Measurements from ENCODE around the gene ALOX12.
"Not testable (repeated sequence)": the region's sequence is repeated elsewhere in the genome, so short reads cannot be mapped to it uniquely, and the experiment has no call there.

The ALOX12 gene

GRCh38 chr17:6969323-6969726 lies 26.5 kb upstream of the ALOX12 start:
- Histone ChIP-seq H3K14ac (ENCODE audit: low read length) (no peak overlapping the region), H3K23ac (ENCODE audit: low read depth, low read length, poor library complexity) (no peak overlapping the region), H3K79me1 (ENCODE audit: low read depth, low read length) (no peaks in the 10 kb centered on the region), H2BK5ac (ENCODE audit: low read length) (no peak overlapping the region), H3K9me3 (replicated peaks in 1 of 2; ENCODE audit: control insufficient read depth in 2 of 2, insufficient read depth in 1 of 2, low read depth in 1 of 2, low read length in 2 of 2) (no peaks in the 10 kb centered on the region), H3K4me2 (ENCODE audit: insufficient read depth, low read length, poor library complexity, severe bottlenecking) (no peak overlapping the region), H3K4me1 (ENCODE audit: control insufficient read depth in 2 of 2, insufficient read depth in 1 of 2, low read depth in 1 of 2, low read length in 2 of 2) (no peaks in the 10 kb centered on the region), H3K9ac (ENCODE audit: low read depth, low read length, poor library complexity) (no peak overlapping the region), H3K18ac (ENCODE audit: low read length) (no peak overlapping the region), H3K36me3 (replicated peaks in 1 of 2; ENCODE audit: control insufficient read depth in 2 of 2, insufficient read depth in 2 of 2, low read length in 2 of 2) (no peaks in the 10 kb centered on the region), H2AK5ac (ENCODE audit: low read depth, low read length) (no peak overlapping the region), H2AFZ (ENCODE audit: low read length) (no peak overlapping the region), H2BK12ac (ENCODE audit: low read length) (no peak overlapping the region), H4K91ac (ENCODE audit: low read depth, low read length, poor library complexity) (no peak overlapping the region), H2BK120ac (ENCODE audit: low read depth, low read length) (no peak overlapping the region), H3K27me3 (ENCODE audit: control insufficient read depth in 3 of 3, insufficient read depth in 3 of 3, low read depth in 1 of 3, low read length in 3 of 3) (no peaks in the 10 kb centered on the region), H3K4me3 (ENCODE audit: low read length in 2 of 2) (no peak overlapping the region), H3K27ac (replicated peaks; ENCODE audit: low read length) (no peak overlapping the region), H4K8ac (ENCODE audit: low read depth, low read length) (no peak overlapping the region), H3K4ac (ENCODE audit: low read length) (no peak overlapping the region), H2BK15ac (ENCODE audit: low read length) (no peak overlapping the region)
- no CpG with 5 or more reads among the region's 4 CpGs for WGBS, 2 donors (ENCODE audit: extremely low coverage in 2 of 2, insufficient read length in 2 of 2, insufficient replicate concordance in 1 of 2)
- DNase-seq (ENCODE audit: low spot score): no peak

DNA sequence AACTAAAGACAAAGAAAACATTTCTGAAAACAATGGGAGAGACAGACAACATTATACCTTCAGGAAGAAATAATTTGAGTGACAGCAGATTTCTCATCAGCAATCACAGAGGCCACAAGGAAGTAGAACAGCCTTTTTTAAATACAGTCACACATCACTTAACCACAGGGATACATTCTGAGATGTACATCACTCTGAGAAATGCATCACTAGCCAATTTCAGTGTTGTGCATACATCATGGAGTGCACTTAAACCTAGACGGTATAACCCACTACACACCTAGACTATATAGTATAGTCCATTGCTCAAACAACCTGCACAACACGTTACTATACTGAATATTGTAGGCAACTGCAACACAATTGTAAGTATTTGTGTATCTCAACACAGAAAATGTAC lies 24.9 kb upstream of the ALOX12 start:
- Histone ChIP-seq H2BK120ac (ENCODE audit: low read depth, low read length) (no peak overlapping the region), H2BK5ac (ENCODE audit: low read length) (no peak overlapping the region), H3K4ac (ENCODE audit: low read length) (no peak overlapping the region), H3K4me2 (ENCODE audit: insufficient read depth, low read length, poor library complexity, severe bottlenecking) (no peak overlapping the region), H4K91ac (ENCODE audit: low read depth, low read length, poor library complexity) (no peak overlapping the region), H2AK5ac (ENCODE audit: low read depth, low read length) (no peak overlapping the region), H3K79me1 (ENCODE audit: low read depth, low read length) (no peaks in the 10 kb centered on the region), H3K4me3 (ENCODE audit: low read length in 2 of 2) (no peak overlapping the region), H2BK15ac (ENCODE audit: low read length) (no peak overlapping the region), H3K27ac (replicated peaks; ENCODE audit: low read length) (no peak overlapping the region), H3K4me1 (ENCODE audit: control insufficient read depth in 2 of 2, insufficient read depth in 1 of 2, low read depth in 1 of 2, low read length in 2 of 2) (no peaks in the 10 kb centered on the region), H3K23ac (ENCODE audit: low read depth, low read length, poor library complexity) (no peak overlapping the region), H3K36me3 (replicated peaks in 1 of 2; ENCODE audit: control insufficient read depth in 2 of 2, insufficient read depth in 2 of 2, low read length in 2 of 2) (no peaks in the 10 kb centered on the region), H3K18ac (ENCODE audit: low read length) (no peak overlapping the region), H3K9me3 (replicated peaks in 1 of 2; ENCODE audit: control insufficient read depth in 2 of 2, insufficient read depth in 1 of 2, low read depth in 1 of 2, low read length in 2 of 2) (no peaks in the 10 kb centered on the region), H3K9ac (ENCODE audit: low read depth, low read length, poor library complexity) (no peak overlapping the region), H2AFZ (ENCODE audit: low read length) (no peak overlapping the region), H4K8ac (ENCODE audit: low read depth, low read length) (no peak overlapping the region), H2BK12ac (ENCODE audit: low read length) (no peak overlapping the region), H3K27me3 (ENCODE audit: control insufficient read depth in 3 of 3, insufficient read depth in 3 of 3, low read depth in 1 of 3, low read length in 3 of 3) (no peaks in the 10 kb centered on the region), H3K14ac (ENCODE audit: low read length) (no peak overlapping the region)
- no CpG with 5 or more reads among the region's 2 CpGs for WGBS, 2 donors (ENCODE audit: extremely low coverage in 2 of 2, insufficient read length in 2 of 2, insufficient replicate concordance in 1 of 2)
- DNase-seq (ENCODE audit: low spot score): no peak

GRCh38 chr17:6979440-6979839 lies 16.4 kb upstream of the ALOX12 start:
- not testable (repeated sequence) for H3K14ac ChIP-seq (ENCODE audit: low read length)

DNA sequence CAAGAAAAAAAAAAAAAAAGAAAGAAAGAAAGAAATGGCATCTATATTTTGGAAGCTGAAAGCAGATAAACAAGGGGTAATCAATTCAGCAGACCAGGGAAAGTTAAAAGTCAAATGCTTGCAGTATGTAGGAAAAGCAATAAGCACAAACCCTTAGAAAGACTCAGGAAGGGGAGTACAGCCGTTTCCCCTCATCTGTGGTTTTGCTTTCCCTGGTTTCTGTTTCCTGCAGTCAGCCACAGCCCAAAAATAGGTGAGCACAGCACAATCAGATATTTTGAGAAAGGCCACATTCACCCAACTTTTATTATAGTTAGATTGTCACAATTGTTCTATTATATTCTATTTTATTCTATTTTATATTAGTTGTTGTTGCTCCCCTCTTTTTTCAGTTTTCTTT lies 14.4 kb upstream of the ALOX12 start:
- Histone ChIP-seq H3K36me3 (replicated peaks in 1 of 2; ENCODE audit: control insufficient read depth in 2 of 2, insufficient read depth in 2 of 2, low read length in 2 of 2) (no peaks in the 10 kb centered on the region), H3K9ac (ENCODE audit: low read depth, low read length, poor library complexity) (no peak overlapping the region), H3K9me3 (replicated peaks in 1 of 2; ENCODE audit: control insufficient read depth in 2 of 2, insufficient read depth in 1 of 2, low read depth in 1 of 2, low read length in 2 of 2) (no peaks in the 10 kb centered on the region), H3K23ac (ENCODE audit: low read depth, low read length, poor library complexity) (no peak overlapping the region), H3K27me3 (ENCODE audit: control insufficient read depth in 3 of 3, insufficient read depth in 3 of 3, low read depth in 1 of 3, low read length in 3 of 3) (no peaks in the 10 kb centered on the region), H3K4me1 (ENCODE audit: control insufficient read depth in 2 of 2, insufficient read depth in 1 of 2, low read depth in 1 of 2, low read length in 2 of 2) (no peaks in the 10 kb centered on the region), H2AK5ac (ENCODE audit: low read depth, low read length) (no peak overlapping the region), H3K27ac (replicated peaks; ENCODE audit: low read length) (no peak overlapping the region), H3K4ac (ENCODE audit: low read length) (no peak overlapping the region), H3K4me3 (ENCODE audit: low read length in 2 of 2) (no peak overlapping the region), H3K79me1 (ENCODE audit: low read depth, low read length) (no peaks in the 10 kb centered on the region), H3K4me2 (ENCODE audit: insufficient read depth, low read length, poor library complexity, severe bottlenecking) (no peak overlapping the region), H4K8ac (ENCODE audit: low read depth, low read length) (no peak overlapping the region), H2BK120ac (ENCODE audit: low read depth, low read length) (no peak overlapping the region), H3K14ac (ENCODE audit: low read length) (no peak overlapping the region), H2BK15ac (ENCODE audit: low read length) (no peak overlapping the region), H2AFZ (ENCODE audit: low read length) (no peak overlapping the region), H2BK12ac (ENCODE audit: low read length) (no peak overlapping the region), H3K18ac (ENCODE audit: low read length) (no peak overlapping the region), H2BK5ac (ENCODE audit: low read length) (no peak overlapping the region), H4K91ac (ENCODE audit: low read depth, low read length, poor library complexity) (no peak overlapping the region)
- DNase-seq (ENCODE audit: low spot score): no peak
- WGBS, 2 donors (ENCODE audit: extremely low coverage in 2 of 2, insufficient read length in 2 of 2, insufficient replicate concordance in 1 of 2): no CpG with 5 or more reads among the region's 1 CpG

More at GRCh38 chr17:6979440-6979839, 16.4 kb upstream of the ALOX12 start:
- not testable (repeated sequence) for H3K4me2 ChIP-seq (ENCODE audit: insufficient read depth, low read length, poor library complexity, severe bottlenecking); H3K27ac ChIP-seq (replicated peaks; ENCODE audit: low read length); H4K8ac ChIP-seq (ENCODE audit: low read depth, low read length); H2BK15ac ChIP-seq (ENCODE audit: low read length); H4K91ac ChIP-seq (ENCODE audit: low read depth, low read length, poor library complexity); H3K23ac ChIP-seq (ENCODE audit: low read depth, low read length, poor library complexity); DNase-seq (ENCODE audit: low spot score); H3K4ac ChIP-seq (ENCODE audit: low read length); H3K79me1 ChIP-seq (ENCODE audit: low read depth, low read length); H3K27me3 ChIP-seq (ENCODE audit: control insufficient read depth in 3 of 3, insufficient read depth in 3 of 3, low read depth in 1 of 3, low read length in 3 of 3); H3K36me3 ChIP-seq (replicated peaks in 1 of 2; ENCODE audit: control insufficient read depth in 2 of 2, insufficient read depth in 2 of 2, low read length in 2 of 2); H2AK5ac ChIP-seq (ENCODE audit: low read depth, low read length); H3K9me3 ChIP-seq (replicated peaks in 1 of 2; ENCODE audit: control insufficient read depth in 2 of 2, insufficient read depth in 1 of 2, low read depth in 1 of 2, low read length in 2 of 2); H3K18ac ChIP-seq (ENCODE audit: low read length); H2BK120ac ChIP-seq (ENCODE audit: low read depth, low read length); H2AFZ ChIP-seq (ENCODE audit: low read length); H3K4me3 ChIP-seq (ENCODE audit: low read length in 2 of 2); H2BK5ac ChIP-seq (ENCODE audit: low read length); H3K4me1 ChIP-seq (ENCODE audit: control insufficient read depth in 2 of 2, insufficient read depth in 1 of 2, low read depth in 1 of 2, low read length in 2 of 2); H3K9ac ChIP-seq (ENCODE audit: low read depth, low read length, poor library complexity); H2BK12ac ChIP-seq (ENCODE audit: low read length)
- WGBS, 2 donors (ENCODE audit: extremely low coverage in 2 of 2, insufficient read length in 2 of 2, insufficient replicate concordance in 1 of 2): no CpG with 5 or more reads among the region's 5 CpGs
